Islet precursor cell (in vitro differentiated cells): Measurements from ENCODE around the gene CLEC5A.
"Not testable (repeated sequence)": the region's sequence is repeated elsewhere in the genome, so short reads cannot be mapped to it uniquely, and the experiment has no call there.

Experiments used
- DNase-seq: peaks from one replicate; pipeline ENCODE4 v3.0.0-alpha.2; 2018

The CLEC5A gene

GRCh38 chr7:141945356-141945755, 1.4 kb downstream of the CLEC5A start:
- no peak for DNase-seq

DNA sequence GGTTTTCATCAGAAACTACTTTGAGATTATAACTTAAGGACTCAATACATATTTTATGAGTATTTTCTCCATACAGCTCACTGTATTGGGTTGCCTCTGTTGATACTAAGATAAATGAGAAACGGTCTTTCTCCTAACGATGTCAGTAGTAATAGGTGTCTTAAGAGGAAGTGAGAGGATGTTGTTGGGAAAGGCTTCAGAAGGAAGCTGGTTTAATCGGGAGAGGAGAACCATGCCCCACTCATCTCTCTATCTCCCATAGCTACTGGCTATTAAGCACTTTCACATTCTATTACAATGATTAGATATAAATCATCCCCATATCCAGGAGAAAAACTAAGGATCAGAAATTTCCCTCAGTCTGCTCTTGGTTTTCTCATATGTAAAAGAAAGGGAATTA, 2.0 kb downstream of the CLEC5A start:
- no peak for DNase-seq

- DNase-seq: no peak
Observed at GRCh38 chr7:141943846-141944245, 2.9 kb downstream of the CLEC5A start.

GRCh38 chr7:141941075-141941474, 5.7 kb downstream of the CLEC5A start:
- no peak for DNase-seq

GRCh38 chr7:141930211-141930610, 16.6 kb downstream of the CLEC5A start:
- no peak for DNase-seq

DNA sequence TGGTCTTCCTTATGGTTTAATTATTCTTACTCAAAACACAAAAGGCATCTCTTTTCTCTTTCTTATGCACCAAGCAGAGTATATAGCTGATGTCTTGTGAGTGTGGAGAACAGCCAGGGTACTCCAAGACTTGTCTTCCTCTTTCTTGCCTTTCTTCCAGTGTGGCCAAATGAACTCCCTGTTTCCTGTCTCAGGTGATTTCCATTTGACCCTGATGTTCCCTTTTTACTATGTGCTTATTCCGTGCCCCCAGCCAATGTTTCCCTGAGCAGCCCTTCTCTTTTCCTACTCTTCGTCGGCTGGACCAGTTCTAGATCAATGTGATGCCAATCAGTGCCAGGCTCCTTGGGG, 18.0 kb downstream of the CLEC5A start:
- no peak for DNase-seq

GRCh38 chr7:141928146-141928844, 18.5 kb downstream of the CLEC5A start:
- DNase-seq: no peak

GRCh38 chr7:141920281-141920680, 26.5 kb downstream of the CLEC5A start:
- no peak for DNase-seq

- no peak for DNase-seq
Observed at GRCh38 chr7:141916099-141916498, 30.7 kb downstream of the CLEC5A start, which contains the start of gene OR9A4. Gene OR9A4, plus strand, starts transcription at chr7:141916399. Its CDS starts 2,477 bp downstream, at chr7:141918876.

DNA sequence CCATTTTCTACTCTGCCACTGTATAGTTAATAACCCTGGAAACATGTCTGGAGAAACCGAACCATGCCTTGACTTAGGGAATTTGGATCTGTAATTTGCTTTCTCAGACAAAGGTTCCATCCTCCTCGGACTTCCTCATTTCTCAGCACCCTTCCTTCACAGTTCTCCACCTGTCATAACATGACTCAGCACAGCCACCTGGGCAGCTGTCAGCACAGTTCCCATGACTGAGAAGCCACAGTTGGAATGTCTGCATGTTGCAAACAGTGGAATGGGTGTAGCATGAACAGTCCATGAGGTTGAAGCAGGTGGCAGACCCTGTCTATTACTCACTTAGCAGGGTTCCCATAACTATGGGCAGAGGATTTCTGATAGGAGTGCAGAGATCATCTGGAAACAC, 31.2 kb downstream of the CLEC5A start:
- peak; percentile 75 for DNase-seq

DNA sequence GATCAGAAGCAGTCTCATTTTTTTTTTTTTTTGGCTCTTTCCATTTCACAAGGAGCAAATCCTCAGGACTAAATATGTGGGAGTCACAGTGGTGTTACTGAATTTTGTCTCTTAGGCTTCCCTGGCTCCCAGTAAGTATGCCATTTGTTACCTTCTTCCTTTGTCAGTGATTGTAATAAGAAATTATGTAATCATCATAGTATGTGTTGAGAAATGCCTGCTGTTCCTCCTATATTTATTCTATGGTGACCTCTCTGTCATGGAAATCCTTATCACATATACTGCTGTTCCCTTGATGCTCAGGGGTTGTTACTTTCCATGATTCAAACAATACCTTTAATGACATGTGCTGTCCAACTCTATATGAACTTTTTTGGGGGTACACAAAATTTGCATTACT, 35.4 kb downstream of the CLEC5A start:
- no peak for DNase-seq

GRCh38 chr7:141906285-141906684, 40.5 kb downstream of the CLEC5A start:
- DNase-seq: no peak

GRCh38 chr7:141899366-141899765, 47.4 kb downstream of the CLEC5A start:
- not testable (repeated sequence) for DNase-seq

DNA sequence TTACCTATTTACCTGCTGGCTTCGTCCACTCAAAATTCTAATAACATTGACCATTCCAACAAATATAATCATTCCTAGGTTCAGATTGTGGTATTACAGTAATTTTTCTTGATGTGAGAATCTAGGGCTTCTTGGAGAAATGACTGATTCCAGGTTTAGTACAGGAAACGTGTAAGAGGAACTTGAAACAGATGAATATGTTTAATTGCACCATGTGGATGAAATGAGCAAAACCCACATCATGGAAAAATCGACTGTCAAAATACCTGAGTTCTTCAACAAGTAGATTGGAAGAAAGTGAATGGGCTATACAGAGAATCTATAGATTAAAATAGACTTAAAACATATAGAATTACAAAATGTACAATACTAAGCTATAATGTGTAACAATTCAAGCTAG, 55.4 kb downstream of the CLEC5A start:
- DNase-seq: no peak

GRCh38 chr7:141889321-141889720, 57.5 kb downstream of the CLEC5A start:
- no peak for DNase-seq

GRCh38 chr7:141884539-141885225, 62.1 kb downstream of the CLEC5A start:
- DNase-seq: no peak

GRCh38 chr7:141880960-141881359, 65.8 kb downstream of the CLEC5A start:
- no peak for DNase-seq

GRCh38 chr7:141877365-141877764, 69.4 kb downstream of the CLEC5A start:
- DNase-seq: no peak
